HL-60 (cell line): ENCODE measurements around the gene POLR2J.
A peak's percentile ranks its signal among the peaks of the same experiment; 100 is the strongest.

Source experiments
- DNase-seq, 2 experiments: peaks; one replicate each; pipeline ENCODE4 v3.0.0-alpha.2; 2010 to 2020; ENCODE audit warnings: low read depth in 1 of 2, low spot score in 1 of 2
- H3K27ac ChIP-seq: fragments of 250-450 bp; sonication (Bioruptor Pico); replicated peaks from 2 replicates; pipeline ENCODE4 v1.5.1; 2020; ENCODE audit warnings: mild to moderate bottlenecking, moderate library complexity
- H3K27me3 ChIP-seq: fragments of 250-450 bp; sonication (Bioruptor Pico); 2 replicates; pipeline ENCODE4 v1.5.1; 2021; ENCODE audit warnings: mild to moderate bottlenecking, moderate library complexity; ENCODE audit not compliant: insufficient read depth, poor library complexity, severe bottlenecking
- H3K4me3 ChIP-seq: replicated peaks from 2 replicates; pipeline ENCODE4 v1.5.1; 2011; ENCODE audit warnings: mild to moderate bottlenecking, control low read depth, low read length; ENCODE audit not compliant: insufficient read depth
- GABPA ChIP-seq: IDR thresholded peaks from 2 replicates; pipeline ENCODE4 v1.6.1; 2012; ENCODE audit warnings: low read depth
- POLR2AphosphoS5 ChIP-seq: IDR thresholded peaks from 2 replicates; pipeline ENCODE4 v1.6.1; 2012; ENCODE audit warnings: low read depth
- REST ChIP-seq: IDR thresholded peaks from 2 replicates; pipeline ENCODE4 v1.6.1; 2012; ENCODE audit warnings: low read depth; ENCODE audit not compliant: insufficient replicate concordance
- SPI1 ChIP-seq: IDR thresholded peaks from 2 replicates; pipeline ENCODE4 v1.6.1; 2012; ENCODE audit warnings: low read depth, mild to moderate bottlenecking, borderline replicate concordance
- TF ChIP-seq, protein P1 (sequence below): IDR thresholded peaks from one replicate; pipeline ENCODE4 v1.5.1; 2011; ENCODE audit warnings: low read length, control low read depth, inconsistent platforms; ENCODE audit not compliant: insufficient read depth

The POLR2J gene

GRCh38 chr7:102459221-102459844 is 19.4 kb downstream of the POLR2J start:
- no peak overlapping the region for H3K27ac ChIP-seq
- H3K27me3 ChIP-seq, result no peaks in the 10 kb centered on the region
- TF ChIP-seq, protein P1, sequence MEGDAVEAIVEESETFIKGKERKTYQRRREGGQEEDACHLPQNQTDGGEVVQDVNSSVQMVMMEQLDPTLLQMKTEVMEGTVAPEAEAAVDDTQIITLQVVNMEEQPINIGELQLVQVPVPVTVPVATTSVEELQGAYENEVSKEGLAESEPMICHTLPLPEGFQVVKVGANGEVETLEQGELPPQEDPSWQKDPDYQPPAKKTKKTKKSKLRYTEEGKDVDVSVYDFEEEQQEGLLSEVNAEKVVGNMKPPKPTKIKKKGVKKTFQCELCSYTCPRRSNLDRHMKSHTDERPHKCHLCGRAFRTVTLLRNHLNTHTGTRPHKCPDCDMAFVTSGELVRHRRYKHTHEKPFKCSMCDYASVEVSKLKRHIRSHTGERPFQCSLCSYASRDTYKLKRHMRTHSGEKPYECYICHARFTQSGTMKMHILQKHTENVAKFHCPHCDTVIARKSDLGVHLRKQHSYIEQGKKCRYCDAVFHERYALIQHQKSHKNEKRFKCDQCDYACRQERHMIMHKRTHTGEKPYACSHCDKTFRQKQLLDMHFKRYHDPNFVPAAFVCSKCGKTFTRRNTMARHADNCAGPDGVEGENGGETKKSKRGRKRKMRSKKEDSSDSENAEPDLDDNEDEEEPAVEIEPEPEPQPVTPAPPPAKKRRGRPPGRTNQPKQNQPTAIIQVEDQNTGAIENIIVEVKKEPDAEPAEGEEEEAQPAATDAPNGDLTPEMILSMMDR, result no peak
- TF ChIP-seq REST, result no peak
- TF ChIP-seq POLR2AphosphoS5, result no peak
- TF ChIP-seq GABPA, result no peak
- no peak for TF ChIP-seq SPI1
- no peak overlapping the region for H3K4me3 ChIP-seq
- DNase-seq, result no peak

DNA sequence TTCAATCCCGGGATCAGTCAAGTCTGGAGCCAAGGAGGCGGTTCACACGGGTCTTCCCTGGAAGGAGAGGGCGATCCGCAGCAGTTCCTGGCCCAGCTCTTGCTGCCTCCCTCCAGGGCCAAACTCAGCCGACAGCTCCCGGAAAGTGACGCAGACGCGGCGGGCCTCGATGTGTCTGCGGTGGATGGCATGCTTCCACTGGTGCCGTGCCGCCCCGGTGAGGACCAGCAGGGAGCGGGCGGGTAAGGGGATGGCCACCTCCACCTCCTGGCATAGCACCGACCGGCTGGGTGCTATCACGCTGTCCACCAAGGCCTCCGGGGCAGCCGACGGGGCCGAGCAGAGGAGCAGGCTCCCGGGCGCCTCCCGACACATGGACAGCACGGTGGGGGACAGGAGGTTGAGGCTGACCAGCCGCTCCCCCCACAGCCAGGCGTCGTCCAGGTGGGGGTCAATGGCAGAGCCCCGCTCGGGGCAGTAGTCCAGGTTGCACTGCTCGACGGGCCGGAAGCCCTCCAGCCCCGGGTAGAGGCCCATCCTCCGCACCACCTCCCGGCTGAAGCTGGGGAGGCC is 21.3 kb downstream of the POLR2J start:
- TF ChIP-seq REST, result no peak
- TF ChIP-seq GABPA, result no peak
- TF ChIP-seq POLR2AphosphoS5, result peak; percentile 12; the same call in 1 of the 2 replicates
- TF ChIP-seq SPI1, result no peak
- Histone ChIP-seq H3K4me3 (no peak overlapping the region), H3K27me3 (no peaks in the 10 kb centered on the region), H3K27ac (no peak overlapping the region)
- no peak for DNase-seq

GRCh38 chr7:102456327-102456726 is 22.4 kb downstream of the POLR2J start:
- DNase-seq, result no peak

More at GRCh38 chr7:102456327-102456726, 22.4 kb downstream of the POLR2J start:
- TF ChIP-seq GABPA, result no peak
- TF ChIP-seq, protein P1, result no peak
- TF ChIP-seq REST, result no peak
- TF ChIP-seq POLR2AphosphoS5, result no peak
- Histone ChIP-seq H3K27me3 (no peaks in the 10 kb centered on the region), H3K4me3 (no peak overlapping the region), H3K27ac (no peak overlapping the region)
